Peyer's patch (tissue), 4 donors: ENCODE measurements around the gene JAML. TPM values are rescaled to one million over a fixed set of nuclear protein-coding genes. Genes with fewer than 3 reads are reported as not detected.
A peak's percentile ranks its signal among the peaks of the same experiment; 100 is the strongest.

Source experiments
- DNase-seq, 3 donors: peaks; one replicate each; pipeline ENCODE4 v3.0.0-alpha.2; 2017 to 2019
- H3K27ac ChIP-seq, 4 donors: fragments of 200-600 bp; sonication (generic); one replicate each; pipeline ENCODE4 v1.5.1; 2016 to 2019
- H3K27me3 ChIP-seq, 2 donors: fragments of 200-600 bp; sonication (generic); one replicate each; pipeline ENCODE4 v1.5.1; 2019
- H3K36me3 ChIP-seq, 3 donors: fragments of 200-600 bp; sonication (generic); one replicate each; pipeline ENCODE4 v1.5.1; 2016 to 2019
- H3K4me1 ChIP-seq, 4 donors: fragments of 200-600 bp; sonication (generic); one replicate each; pipeline ENCODE4 v1.5.1; 2016 to 2019
- H3K4me3 ChIP-seq, 4 donors: fragments of 200-600 bp; sonication (generic); 1 replicate in 3 of 4; 2 replicates in 1 of 4; pipeline ENCODE4 v1.5.1; 2016 to 2019; ENCODE audit warnings: mild to moderate bottlenecking in 1 of 4
- H3K9me3 ChIP-seq, 4 donors: fragments of 200-600 bp; sonication (generic); one replicate each; pipeline ENCODE4 v1.5.1; 2016 to 2019; ENCODE audit warnings: mild to moderate bottlenecking in 1 of 4
- CTCF ChIP-seq, 6 experiments: fragments of 450-650 bp in 4 of 6; fragments of 200-600 bp in 2 of 6; sonication (generic) in 1 of 6; IDR thresholded peaks; one replicate each; pipeline ENCODE4 v1.5.1; 2017 to 2019; ENCODE audit warnings: antibody characterized with exemption in 6 of 6, mild to moderate bottlenecking in 3 of 6, moderate library complexity in 1 of 6
- POLR2A ChIP-seq, 2 donors: fragments of 450-650 bp; IDR thresholded peaks; one replicate each; pipeline ENCODE4 v1.5.1; 2017; ENCODE audit warnings: antibody characterized with exemption in 2 of 2, mild to moderate bottlenecking in 2 of 2, moderate library complexity in 2 of 2
- total RNA-seq, 4 donors: library from RNA; depleted of rRNA; stranded (reverse); fragments of >200 nt; gene quantifications; one replicate each; pipeline ENCODE4 v1.1.0, GENCODE V29; 2016

Gene JAML
- total RNA-seq, 4 donors from 2014 or later: 7.5 to 83.3 (median 14.4) TPM

GRCh38 chr11:118264569-118265465 lies 40.0 kb upstream of the JAML start:
- Histone ChIP-seq H3K4me3 (peak overlapping the region in 2 of 4 donors; percentile 46 to 47), H3K27me3 (no peaks in the 10 kb centered on the region), H3K4me1 (peaks cover 0 to 13% (median 0%) of the 10 kb centered on the region in 4 donors), H3K36me3 (no peaks in the 10 kb centered on the region), H3K27ac (peak overlapping the region in 3 of 4 donors; percentile 9 to 75 (median 71)), H3K9me3 (no peaks in the 10 kb centered on the region)
- TF ChIP-seq POLR2A (IDR thresholded peaks at IDR 0.05) (no peak), CTCF (IDR thresholded peaks at IDR 0.05) (no peak)
- no peak for DNase-seq

- H3K36me3 ChIP-seq: no peaks in the 10 kb centered on the region
- peaks cover 0 to 13% (median 0%) of the 10 kb centered on the region in 4 donors for H3K4me1 ChIP-seq
- H3K9me3 ChIP-seq: no peaks in the 10 kb centered on the region
- H3K4me3 ChIP-seq: peak within 1 kb of the TSS; percentile 12 to 47 (median 36)
- no peaks in the 10 kb centered on the region for H3K27me3 ChIP-seq
- TF ChIP-seq CTCF (IDR thresholded peaks at IDR 0.05): peak in 2 of 6 experiments; percentile 5 to 10
- TF ChIP-seq POLR2A (IDR thresholded peaks at IDR 0.05): peak; percentile 41 to 68
- peak within 1 kb of the TSS in 3 of 4 donors; percentile 13 to 75 (median 71) for H3K27ac ChIP-seq
- DNase-seq: peak in 2 of 3 donors; percentile 73 to 77
Observed at GRCh38 chr11:118263695-118264568, 39.1 kb upstream of the JAML start, which contains the start of gene MPZL2. TSS of gene MPZL2 (minus strand) at chr11:118264297. CDS start at chr11:118264153, 144 bp downstream.

- Histone ChIP-seq H3K4me3 (peak overlapping the region in 2 of 4 donors; percentile 46 to 47), H3K4me1 (peaks cover 0 to 13% (median 0%) of the 10 kb centered on the region in 4 donors), H3K27me3 (no peaks in the 10 kb centered on the region), H3K36me3 (no peaks in the 10 kb centered on the region), H3K9me3 (no peaks in the 10 kb centered on the region), H3K27ac (peak overlapping the region in 1 of 4 donors; percentile 71)
- no peak for DNase-seq
- TF ChIP-seq POLR2A (IDR thresholded peaks at IDR 0.05) (no peak), CTCF (IDR thresholded peaks at IDR 0.05) (no peak)
Observed at GRCh38 chr11:118263112-118263511, 38.3 kb upstream of the JAML start.

- Histone ChIP-seq H3K4me1 (peaks cover 0 to 13% (median 0%) of the 10 kb centered on the region in 4 donors), H3K27me3 (no peaks in the 10 kb centered on the region), H3K36me3 (no peaks in the 10 kb centered on the region), H3K9me3 (no peaks in the 10 kb centered on the region), H3K4me3 (no peak overlapping the region), H3K27ac (no peak overlapping the region)
- no peak for DNase-seq
- TF ChIP-seq CTCF (IDR thresholded peaks at IDR 0.05) (no peak), POLR2A (IDR thresholded peaks at IDR 0.05) (no peak)
Observed at GRCh38 chr11:118260353-118260752, 35.5 kb upstream of the JAML start.

GRCh38 chr11:118259138-118259537 lies 34.3 kb upstream of the JAML start:
- Histone ChIP-seq H3K36me3 (no peaks in the 10 kb centered on the region), H3K4me3 (no peak overlapping the region), H3K4me1 (peaks cover 0 to 13% (median 0%) of the 10 kb centered on the region in 4 donors), H3K27ac (no peak overlapping the region), H3K9me3 (no peaks in the 10 kb centered on the region), H3K27me3 (no peaks in the 10 kb centered on the region)
- no peak for TF ChIP-seq POLR2A (IDR thresholded peaks at IDR 0.05)
- no peak for DNase-seq
